GM10248 (cell line): ENCODE results near the gene PKNOX1.
"Not testable (repeated sequence)": the region's sequence is repeated elsewhere in the genome, so short reads cannot be mapped to it uniquely, and the experiment has no call there.

Experiments used
- CTCF ChIA-PET: fragments of 300-600 bp; sonication (Branson Sonifier 250); formaldehyde crosslinking; extraction: SDS; loops from one replicate; lab custom pipeline; 2021; ENCODE audit warnings: antibody characterized with exemption; lab: Yijun Ruan, JAX
- POLR2A ChIA-PET: fragments of 350-650 bp; sonication (Branson Sonifier 250); formaldehyde crosslinking; extraction: SDS; loops from one replicate; lab custom pipeline; 2020; ENCODE audit warnings: antibody characterized with exemption; lab: Yijun Ruan, JAX
- DNase-seq: peaks from one replicate; pipeline ENCODE4 v3.0.0; 2012; ENCODE audit errors: extremely low spot score
- TF ChIP-seq, protein P1 (sequence below): IDR thresholded peaks from 2 replicates; pipeline ENCODE4 v1.5.1; 2012; ENCODE audit warnings: mild to moderate bottlenecking, low read depth; ENCODE audit errors: extremely low read depth, missing control alignments, control extremely low read depth

PKNOX1 gene

GRCh38 chr21:43027846-43028731 is 53.7 kb downstream of the PKNOX1 start:
- TF ChIP-seq, protein P1, sequence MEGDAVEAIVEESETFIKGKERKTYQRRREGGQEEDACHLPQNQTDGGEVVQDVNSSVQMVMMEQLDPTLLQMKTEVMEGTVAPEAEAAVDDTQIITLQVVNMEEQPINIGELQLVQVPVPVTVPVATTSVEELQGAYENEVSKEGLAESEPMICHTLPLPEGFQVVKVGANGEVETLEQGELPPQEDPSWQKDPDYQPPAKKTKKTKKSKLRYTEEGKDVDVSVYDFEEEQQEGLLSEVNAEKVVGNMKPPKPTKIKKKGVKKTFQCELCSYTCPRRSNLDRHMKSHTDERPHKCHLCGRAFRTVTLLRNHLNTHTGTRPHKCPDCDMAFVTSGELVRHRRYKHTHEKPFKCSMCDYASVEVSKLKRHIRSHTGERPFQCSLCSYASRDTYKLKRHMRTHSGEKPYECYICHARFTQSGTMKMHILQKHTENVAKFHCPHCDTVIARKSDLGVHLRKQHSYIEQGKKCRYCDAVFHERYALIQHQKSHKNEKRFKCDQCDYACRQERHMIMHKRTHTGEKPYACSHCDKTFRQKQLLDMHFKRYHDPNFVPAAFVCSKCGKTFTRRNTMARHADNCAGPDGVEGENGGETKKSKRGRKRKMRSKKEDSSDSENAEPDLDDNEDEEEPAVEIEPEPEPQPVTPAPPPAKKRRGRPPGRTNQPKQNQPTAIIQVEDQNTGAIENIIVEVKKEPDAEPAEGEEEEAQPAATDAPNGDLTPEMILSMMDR: no peak
- no peak for DNase-seq
- ChIA-PET CTCF (interaction anchor here (1.0 kb wide), 1 partner anchor 38 kb away, joined by 3 read pairs; no protein-coding TSS in a partner anchor), POLR2A (no interaction called here)

- TF ChIP-seq, protein P1: no peak
- POLR2A ChIA-PET: no interaction called here
- CTCF ChIA-PET: no interaction called here
- no peak for DNase-seq
These were observed 55.4 kb downstream of the PKNOX1 start for GRCh38 chr21:43029785-43030184.

GRCh38 chr21:43031121-43031619 is 56.8 kb downstream of the PKNOX1 start:
- TF ChIP-seq, protein P1: no peak
- ChIA-PET POLR2A (no interaction called here), CTCF (no interaction called here)
- no peak for DNase-seq

DNA sequence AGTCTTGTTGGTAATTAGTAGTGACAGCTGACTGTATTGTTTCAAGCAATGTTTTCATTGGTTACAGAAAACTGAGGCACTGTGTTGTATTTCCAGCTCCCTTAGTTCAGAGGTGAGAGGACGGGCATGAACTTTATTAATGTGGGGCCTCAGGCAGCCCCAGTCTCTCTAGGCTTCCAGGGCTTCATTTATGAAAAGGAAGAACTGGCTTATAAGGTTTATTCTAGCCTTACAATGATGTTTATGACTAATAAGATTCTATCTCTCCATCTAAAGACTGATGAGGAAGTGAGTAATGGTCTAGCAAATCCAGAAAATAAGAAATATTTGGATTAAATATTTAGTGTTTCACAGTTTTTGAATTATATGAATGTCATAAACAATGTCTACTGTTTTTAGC is 59.7 kb downstream of the PKNOX1 start:
- DNase-seq: no peak
- CTCF ChIA-PET: no interaction called here
- POLR2A ChIA-PET: no interaction called here
- TF ChIP-seq, protein P1: no peak

GRCh38 chr21:43034826-43035225 is 60.5 kb downstream of the PKNOX1 start:
- ChIA-PET POLR2A (no interaction called here), CTCF (no interaction called here)

GRCh38 chr21:43036889-43037288 is 62.5 kb downstream of the PKNOX1 start:
- POLR2A ChIA-PET, DNase-seq, CTCF ChIA-PET: not testable (repeated sequence)

More at GRCh38 chr21:43034826-43035225, 60.5 kb downstream of the PKNOX1 start:
- no peak for DNase-seq
- TF ChIP-seq, protein P1: no peak

- DNase-seq, CTCF ChIA-PET, POLR2A ChIA-PET: not testable (repeated sequence)
These were observed 63.7 kb downstream of the PKNOX1 start for GRCh38 chr21:43037918-43038658.

GRCh38 chr21:43038659-43039044 is 64.3 kb downstream of the PKNOX1 start:
- CTCF ChIA-PET, POLR2A ChIA-PET, DNase-seq: not testable (repeated sequence)

DNA sequence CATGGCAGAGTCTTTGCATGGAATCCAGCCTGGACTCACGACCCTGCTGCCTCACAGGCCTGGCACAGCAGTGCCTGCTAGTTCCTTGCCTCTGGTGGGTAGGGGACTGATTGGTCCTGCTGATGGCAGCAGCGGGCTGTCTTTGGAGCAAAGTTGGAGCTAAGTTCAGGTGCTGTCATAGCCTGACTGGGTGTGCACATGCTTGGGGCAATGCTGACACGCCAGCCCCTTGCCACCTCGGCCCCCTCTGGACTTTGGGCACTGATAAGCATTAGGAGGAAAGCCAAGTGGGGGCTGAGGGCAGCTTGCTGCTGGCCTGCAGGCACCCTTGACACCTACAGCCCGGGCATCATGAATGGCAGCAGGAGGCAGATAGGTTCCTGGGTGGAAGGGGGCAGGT is 67.8 kb downstream of the PKNOX1 start:
- DNase-seq, POLR2A ChIA-PET, CTCF ChIA-PET: not testable (repeated sequence)

GRCh38 chr21:43043291-43043690 is 68.9 kb downstream of the PKNOX1 start:
- POLR2A ChIA-PET, CTCF ChIA-PET, DNase-seq: not testable (repeated sequence)

DNA sequence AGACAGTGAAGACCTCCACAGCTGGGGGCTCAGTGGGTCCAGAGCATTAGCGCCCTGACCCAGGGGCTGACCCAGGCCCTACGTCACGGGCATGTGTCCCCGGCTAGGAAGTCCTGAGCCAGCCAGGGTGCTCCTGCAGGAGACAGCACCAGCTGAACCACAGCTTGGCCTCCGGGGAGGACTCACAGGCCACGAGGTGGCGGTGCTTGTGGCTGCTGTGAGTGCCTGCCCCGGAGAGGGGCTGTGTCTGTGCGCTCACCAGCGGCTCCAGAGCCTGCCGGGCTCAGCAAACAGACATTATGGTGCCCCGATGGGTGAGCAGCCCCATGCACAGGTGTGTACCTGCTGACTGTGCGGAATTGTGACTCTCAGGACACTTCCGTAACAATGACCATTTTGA is 70.2 kb downstream of the PKNOX1 start:
- DNase-seq, CTCF ChIA-PET, POLR2A ChIA-PET: not testable (repeated sequence)
